ENCODE results near the gene PKHD1.

The PKHD1 gene

GRCh38 chr6:51913265-51913664, 174.1 kb downstream of the PKHD1 start:
- Histone ChIP-seq H3K27ac (ENCODE audit: low read length) (no peak overlapping the region), H3K27me3 (ENCODE audit: control insufficient read depth, insufficient read depth, low read length) (no peaks in the 10 kb centered on the region), H3K9me3 (ENCODE audit: control insufficient read depth, low read depth, low read length) (no peaks in the 10 kb centered on the region), H3K36me3 (ENCODE audit: control insufficient read depth, low read depth, low read length) (no peaks in the 10 kb centered on the region), H3K9ac (ENCODE audit: low read length) (no peak overlapping the region), H3K4me3 (ENCODE audit: low read length) (no peak overlapping the region), H3K4me1 (ENCODE audit: control insufficient read depth, low read depth, low read length) (peaks cover 3% of the 10 kb centered on the region)

DNA sequence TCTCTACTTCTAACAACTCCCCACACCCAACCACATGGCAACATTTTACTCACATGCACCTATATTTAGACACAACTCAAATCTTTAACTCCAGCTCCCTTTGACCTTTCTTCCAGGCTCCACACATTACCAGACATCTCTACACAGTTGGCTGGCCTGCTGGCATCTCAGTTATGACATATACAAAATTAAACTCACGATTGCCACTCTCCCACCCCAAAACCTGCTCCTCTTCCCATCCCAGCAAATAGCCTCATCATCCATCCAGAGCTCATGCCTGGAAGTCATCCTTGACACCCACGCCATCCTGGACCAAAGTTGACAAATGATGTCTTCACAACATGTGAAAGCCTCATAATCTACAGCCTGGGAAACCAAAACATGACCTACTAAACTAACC, 176.6 kb downstream of the PKHD1 start:
- Histone ChIP-seq H3K9ac (ENCODE audit: low read length) (no peak overlapping the region), H3K36me3 (ENCODE audit: control insufficient read depth, low read depth, low read length) (no peaks in the 10 kb centered on the region), H3K4me3 (ENCODE audit: low read length) (no peak overlapping the region), H3K4me1 (ENCODE audit: control insufficient read depth, low read depth, low read length) (peaks cover 6% of the 10 kb centered on the region), H3K9me3 (ENCODE audit: control insufficient read depth, low read depth, low read length) (no peaks in the 10 kb centered on the region), H3K27me3 (ENCODE audit: control insufficient read depth, insufficient read depth, low read length) (no peaks in the 10 kb centered on the region), H3K27ac (ENCODE audit: low read length) (no peak overlapping the region)

GRCh38 chr6:51908243-51908642, 179.2 kb downstream of the PKHD1 start:
- no peaks in the 10 kb centered on the region for H3K36me3 ChIP-seq (ENCODE audit: control insufficient read depth, low read depth, low read length)
- H3K4me3 ChIP-seq (ENCODE audit: low read length): no peak overlapping the region
- peaks cover 6% of the 10 kb centered on the region for H3K4me1 ChIP-seq (ENCODE audit: control insufficient read depth, low read depth, low read length)
- H3K27me3 ChIP-seq (ENCODE audit: control insufficient read depth, insufficient read depth, low read length): no peaks in the 10 kb centered on the region
- H3K9ac ChIP-seq (ENCODE audit: low read length): no peak overlapping the region
- H3K9me3 ChIP-seq (ENCODE audit: control insufficient read depth, low read depth, low read length): no peaks in the 10 kb centered on the region
- no peak overlapping the region for H3K27ac ChIP-seq (ENCODE audit: low read length)

DNA sequence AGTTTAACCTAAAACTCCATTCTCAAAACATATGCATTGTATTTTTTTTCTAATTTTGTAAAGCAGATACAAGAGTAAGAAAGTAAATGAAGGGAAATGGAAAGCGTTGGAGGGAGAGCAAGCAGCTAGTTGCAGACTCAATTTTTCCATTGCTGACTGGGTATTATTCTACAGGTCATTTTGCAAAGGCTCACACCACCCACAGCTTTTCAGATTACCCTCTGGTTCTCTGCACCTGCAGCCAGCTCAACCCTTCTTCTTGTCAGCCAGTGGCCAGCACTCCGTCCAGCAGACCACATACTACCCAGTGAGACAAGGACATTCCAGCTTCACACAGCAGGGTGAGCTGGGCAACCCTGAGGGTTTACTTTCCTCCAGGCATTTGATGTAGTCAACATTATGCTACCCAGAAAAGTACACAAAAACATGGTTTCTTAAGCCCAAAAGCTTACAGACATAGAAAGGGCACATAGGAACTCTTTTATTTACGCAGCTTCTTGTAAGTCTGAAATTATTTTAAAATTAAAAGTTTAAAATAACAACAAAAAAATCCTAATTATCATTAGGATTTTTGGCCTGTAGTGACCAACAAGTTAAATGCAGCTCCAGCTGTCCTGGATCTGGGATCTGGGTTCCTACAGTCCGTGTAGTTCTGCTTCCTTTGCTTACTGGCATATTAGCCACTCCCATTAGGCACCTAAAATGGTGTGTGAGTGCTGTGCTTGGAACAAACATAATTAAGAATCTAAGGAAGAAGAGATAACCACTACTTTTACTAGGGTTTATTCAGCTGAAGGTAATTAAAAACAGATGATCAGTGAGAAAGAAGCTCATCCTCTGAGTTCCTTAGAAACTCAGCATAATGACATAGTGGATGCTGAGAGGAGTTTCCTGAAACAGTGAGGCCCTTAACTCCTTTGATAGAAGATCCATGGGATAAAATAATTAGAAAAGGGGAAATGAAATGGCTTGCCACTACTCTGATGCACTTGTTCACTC, 185.3 kb downstream of the PKHD1 start:
- Histone ChIP-seq H3K9me3 (ENCODE audit: control insufficient read depth, low read depth, low read length) (no peaks in the 10 kb centered on the region), H3K27me3 (ENCODE audit: control insufficient read depth, insufficient read depth, low read length) (no peaks in the 10 kb centered on the region), H3K36me3 (ENCODE audit: control insufficient read depth, low read depth, low read length) (no peaks in the 10 kb centered on the region), H3K27ac (ENCODE audit: low read length) (no peak overlapping the region), H3K9ac (ENCODE audit: low read length) (no peak overlapping the region), H3K4me1 (ENCODE audit: control insufficient read depth, low read depth, low read length) (no peaks in the 10 kb centered on the region), H3K4me3 (ENCODE audit: low read length) (no peak overlapping the region)

DNA sequence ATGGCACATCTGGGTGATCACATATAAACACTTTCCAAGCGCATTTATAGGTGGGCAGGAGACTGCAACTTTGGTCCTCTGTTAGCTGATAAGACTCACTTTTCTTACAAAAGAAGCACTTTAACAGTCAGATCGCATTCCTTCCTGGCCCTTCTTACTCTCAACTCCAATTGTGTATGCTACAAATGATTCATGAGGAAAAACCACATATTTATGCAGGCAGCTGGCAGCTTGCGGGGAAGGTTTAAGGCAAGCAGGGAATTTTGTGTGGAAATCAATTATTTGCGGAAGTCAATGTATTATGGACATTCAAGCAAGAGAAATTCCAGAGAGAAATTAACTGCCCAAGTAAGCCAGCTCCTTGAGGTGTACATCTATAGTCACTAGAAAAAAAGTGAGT, 194.0 kb downstream of the PKHD1 start:
- no peak overlapping the region for H3K27ac ChIP-seq (ENCODE audit: low read length)
- no peak overlapping the region for H3K9ac ChIP-seq (ENCODE audit: low read length)
- no peaks in the 10 kb centered on the region for H3K9me3 ChIP-seq (ENCODE audit: control insufficient read depth, low read depth, low read length)
- no peaks in the 10 kb centered on the region for H3K36me3 ChIP-seq (ENCODE audit: control insufficient read depth, low read depth, low read length)
- H3K4me3 ChIP-seq (ENCODE audit: low read length): no peak overlapping the region
- H3K27me3 ChIP-seq (ENCODE audit: control insufficient read depth, insufficient read depth, low read length): no peaks in the 10 kb centered on the region
- no peaks in the 10 kb centered on the region for H3K4me1 ChIP-seq (ENCODE audit: control insufficient read depth, low read depth, low read length)

DNA sequence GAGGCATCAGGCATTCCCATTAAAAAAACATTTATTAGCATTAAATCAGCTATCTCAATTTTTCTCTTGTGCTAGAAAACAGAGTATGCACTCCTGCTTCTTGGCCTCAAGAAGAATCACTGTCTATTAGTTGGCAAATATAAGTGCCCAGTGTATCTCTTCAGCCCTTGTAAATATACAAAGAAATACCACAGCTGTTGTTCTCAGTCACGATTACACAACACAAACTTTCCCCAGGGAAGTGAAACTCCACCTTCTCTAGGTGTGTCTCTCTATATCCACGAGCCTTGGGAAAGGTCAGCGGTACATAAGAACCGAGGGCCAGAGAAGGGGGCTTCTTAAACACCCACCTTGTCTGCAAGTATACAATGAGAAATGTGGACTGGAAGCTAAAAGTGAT, 194.7 kb downstream of the PKHD1 start:
- Histone ChIP-seq H3K9ac (ENCODE audit: low read length) (no peak overlapping the region), H3K4me1 (ENCODE audit: control insufficient read depth, low read depth, low read length) (no peaks in the 10 kb centered on the region), H3K9me3 (ENCODE audit: control insufficient read depth, low read depth, low read length) (no peaks in the 10 kb centered on the region), H3K4me3 (ENCODE audit: low read length) (no peak overlapping the region), H3K27me3 (ENCODE audit: control insufficient read depth, insufficient read depth, low read length) (no peaks in the 10 kb centered on the region), H3K36me3 (ENCODE audit: control insufficient read depth, low read depth, low read length) (no peaks in the 10 kb centered on the region), H3K27ac (ENCODE audit: low read length) (no peak overlapping the region)

DNA sequence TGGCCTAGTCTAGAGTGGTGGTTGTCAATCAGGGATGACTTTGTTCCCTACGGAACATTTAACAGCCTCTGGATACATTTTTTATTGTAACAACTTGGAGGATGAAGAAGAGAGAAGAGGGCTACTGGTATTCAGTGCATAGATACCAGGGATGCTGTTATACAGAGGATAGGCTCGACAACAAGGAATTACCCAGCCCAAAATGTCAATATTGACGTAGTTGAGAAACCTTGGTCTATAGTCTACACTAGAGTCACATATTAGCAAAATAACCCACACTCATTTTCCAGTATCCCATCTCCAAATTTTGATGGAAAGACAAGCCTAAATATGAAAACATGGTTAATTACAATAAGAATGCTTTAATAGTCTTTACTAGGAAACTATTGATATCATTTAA, 195.1 kb downstream of the PKHD1 start:
- Histone ChIP-seq H3K4me1 (ENCODE audit: control insufficient read depth, low read depth, low read length) (no peaks in the 10 kb centered on the region), H3K4me3 (ENCODE audit: low read length) (no peak overlapping the region), H3K9ac (ENCODE audit: low read length) (no peak overlapping the region), H3K27ac (ENCODE audit: low read length) (no peak overlapping the region), H3K27me3 (ENCODE audit: control insufficient read depth, insufficient read depth, low read length) (no peaks in the 10 kb centered on the region), H3K36me3 (ENCODE audit: control insufficient read depth, low read depth, low read length) (no peaks in the 10 kb centered on the region), H3K9me3 (ENCODE audit: control insufficient read depth, low read depth, low read length) (no peaks in the 10 kb centered on the region)

- Histone ChIP-seq H3K4me1 (ENCODE audit: control insufficient read depth, low read depth, low read length) (no peaks in the 10 kb centered on the region), H3K27ac (ENCODE audit: low read length) (no peak overlapping the region), H3K27me3 (ENCODE audit: control insufficient read depth, insufficient read depth, low read length) (no peaks in the 10 kb centered on the region)
These were observed 195.6 kb downstream of the PKHD1 start for GRCh38 chr6:51891784-51892183.

GRCh38 chr6:51887859-51888258, 199.6 kb downstream of the PKHD1 start:
- Histone ChIP-seq H3K9ac (ENCODE audit: low read length) (no peak overlapping the region), H3K27me3 (ENCODE audit: control insufficient read depth, insufficient read depth, low read length) (no peaks in the 10 kb centered on the region), H3K27ac (ENCODE audit: low read length) (no peak overlapping the region), H3K36me3 (ENCODE audit: control insufficient read depth, low read depth, low read length) (no peaks in the 10 kb centered on the region), H3K4me1 (ENCODE audit: control insufficient read depth, low read depth, low read length) (peaks cover 6% of the 10 kb centered on the region), H3K9me3 (ENCODE audit: control insufficient read depth, low read depth, low read length) (no peaks in the 10 kb centered on the region), H3K4me3 (ENCODE audit: low read length) (no peak overlapping the region)

More at GRCh38 chr6:51891784-51892183, 195.6 kb downstream of the PKHD1 start:
- Histone ChIP-seq H3K9ac (ENCODE audit: low read length) (no peak overlapping the region), H3K9me3 (ENCODE audit: control insufficient read depth, low read depth, low read length) (no peaks in the 10 kb centered on the region), H3K4me3 (ENCODE audit: low read length) (no peak overlapping the region), H3K36me3 (ENCODE audit: control insufficient read depth, low read depth, low read length) (no peaks in the 10 kb centered on the region)

GRCh38 chr6:51885957-51886356, 201.5 kb downstream of the PKHD1 start:
- H3K9me3 ChIP-seq (ENCODE audit: control insufficient read depth, low read depth, low read length): no peaks in the 10 kb centered on the region
- H3K4me1 ChIP-seq (ENCODE audit: control insufficient read depth, low read depth, low read length): peaks cover 6% of the 10 kb centered on the region
- H3K27me3 ChIP-seq (ENCODE audit: control insufficient read depth, insufficient read depth, low read length): no peaks in the 10 kb centered on the region
- no peak overlapping the region for H3K9ac ChIP-seq (ENCODE audit: low read length)
- H3K4me3 ChIP-seq (ENCODE audit: low read length): no peak overlapping the region
- no peaks in the 10 kb centered on the region for H3K36me3 ChIP-seq (ENCODE audit: control insufficient read depth, low read depth, low read length)
- no peak overlapping the region for H3K27ac ChIP-seq (ENCODE audit: low read length)

- H3K4me3 ChIP-seq (ENCODE audit: low read length): no peak overlapping the region
- no peak overlapping the region for H3K27ac ChIP-seq (ENCODE audit: low read length)
- H3K4me1 ChIP-seq (ENCODE audit: control insufficient read depth, low read depth, low read length): peaks cover 12% of the 10 kb centered on the region
- no peak overlapping the region for H3K9ac ChIP-seq (ENCODE audit: low read length)
- no peaks in the 10 kb centered on the region for H3K9me3 ChIP-seq (ENCODE audit: control insufficient read depth, low read depth, low read length)
- H3K27me3 ChIP-seq (ENCODE audit: control insufficient read depth, insufficient read depth, low read length): no peaks in the 10 kb centered on the region
- no peaks in the 10 kb centered on the region for H3K36me3 ChIP-seq (ENCODE audit: control insufficient read depth, low read depth, low read length)
These were observed 218.6 kb downstream of the PKHD1 start for GRCh38 chr6:51868591-51869355.

Data from iPS-18a (cell line).